Keratinocyte (primary cell): ENCODE measurements around the gene MYOZ2. TPM values are rescaled to one million over a fixed set of nuclear protein-coding genes. Genes with fewer than 3 reads are reported as not detected.

ENCODE experiments used
- DNase-seq: peaks from one replicate; pipeline ENCODE4 v3.0.0-alpha.2; 2011; ENCODE audit warnings: low read depth, missing footprints, low spot score
- FAIRE-seq: peaks from 2 replicates; lab custom pipeline; 2011; peaks lifted over from hg19 to GRCh38; lab: Jason Lieb, UNC
- H2AFZ ChIP-seq: 2 replicates; pipeline ENCODE4 v1.6.0; 2012; ENCODE audit warnings: low read length, control low read depth, inconsistent platforms; ENCODE audit not compliant: control insufficient read depth
- H3K27ac ChIP-seq: 2 replicates; pipeline ENCODE4 v1.5.1; 2011; ENCODE audit warnings: low read length; ENCODE audit not compliant: control insufficient read depth, insufficient read depth
- H3K27me3 ChIP-seq: 3 replicates; pipeline ENCODE4 v1.6.0; 2011; ENCODE audit warnings: low read length; ENCODE audit not compliant: control insufficient read depth, insufficient read depth; ENCODE audit errors: extremely low read depth
- H3K36me3 ChIP-seq, 2 experiments: 2 replicates in 1 of 2; 3 replicates in 1 of 2; pipeline ENCODE4 v1.5.1; 2011; ENCODE audit warnings: low read length in 2 of 2, mild to moderate bottlenecking in 1 of 2; ENCODE audit not compliant: control insufficient read depth in 2 of 2, insufficient read depth in 2 of 2; ENCODE audit errors: extremely low read depth in 1 of 2
- H3K4me1 ChIP-seq: 3 replicates; pipeline ENCODE4 v1.5.1; 2011; ENCODE audit warnings: low read length; ENCODE audit not compliant: control insufficient read depth, insufficient read depth; ENCODE audit errors: extremely low read depth
- H3K4me2 ChIP-seq: 3 replicates; pipeline ENCODE4 v1.6.0; 2011; ENCODE audit warnings: low read depth, low read length; ENCODE audit not compliant: control insufficient read depth, insufficient read depth; ENCODE audit errors: extremely low read depth
- H3K4me3 ChIP-seq, 3 experiments: fragments of 200-600 bp in 1 of 3; sonication (generic) in 1 of 3; 2 replicates in 2 of 3; 3 replicates in 1 of 3; pipeline ENCODE4 v1.5.1; 2011 to 2016; ENCODE audit warnings: low read length in 3 of 3, mild to moderate bottlenecking in 3 of 3, control low read depth in 2 of 3, inconsistent platforms in 1 of 3, low read depth in 1 of 3, mixed read lengths in 1 of 3, mixed run types in 1 of 3, moderate library complexity in 1 of 3; ENCODE audit not compliant: control insufficient read depth in 2 of 3, insufficient read depth in 2 of 3; ENCODE audit errors: extremely low read depth in 1 of 3
- H3K79me2 ChIP-seq: 2 replicates; pipeline ENCODE4 v1.6.0; 2012; ENCODE audit warnings: low read length; ENCODE audit not compliant: control insufficient read depth, insufficient read depth
- H3K9ac ChIP-seq: 3 replicates; pipeline ENCODE4 v1.6.0; 2011; ENCODE audit warnings: low read length; ENCODE audit not compliant: control insufficient read depth, insufficient read depth; ENCODE audit errors: extremely low read depth
- H3K9me1 ChIP-seq: 3 replicates; pipeline ENCODE4 v1.6.0; 2011; ENCODE audit warnings: low read length; ENCODE audit not compliant: control insufficient read depth, insufficient read depth; ENCODE audit errors: extremely low read depth
- H3K9me3 ChIP-seq: 2 replicates; pipeline ENCODE4 v1.5.1; 2012; ENCODE audit warnings: low read depth, low read length; ENCODE audit not compliant: control insufficient read depth
- H4K20me1 ChIP-seq: 3 replicates; pipeline ENCODE4 v1.6.0; 2011; ENCODE audit warnings: low read length; ENCODE audit not compliant: control insufficient read depth, insufficient read depth; ENCODE audit errors: extremely low read depth
- EZH2 ChIP-seq: IDR thresholded peaks from one replicate; pipeline ENCODE4 v1.6.1; 2012; ENCODE audit warnings: inconsistent platforms, mild to moderate bottlenecking, low read length, moderate library complexity
- dilution Hi-C: fragments of 300-500 bp; cut with MboI; formaldehyde crosslinking; loops from one replicate; pipeline ENCODE4 v1.7.0; 2020; ENCODE audit warnings: low sequenced_read_pairs; ENCODE audit not compliant: extremely low pct_ligation_motif_present
- polyA minus RNA-seq, 3 experiments: library from RNA; depleted of rRNA, polyadenylated mRNA; stranded (reverse); fragments of >200 nt; gene quantifications; 1 replicate in 1 of 3; 2 replicates in 1 of 3; 3 replicates in 1 of 3; pipeline ENCODE4 v1.2.3, GENCODE V29; 2011
- polyA plus RNA-seq, 5 experiments: library from polyadenylated mRNA; depleted of rRNA in 3 of 5; stranded (reverse) in 3 of 5; stranded (forward) in 1 of 5; unstranded in 1 of 5; fragments of >200 nt; gene quantifications; 1 replicate in 1 of 5; 2 replicates in 3 of 5; 3 replicates in 1 of 5; pipeline versions ENCODE4 v1.2.1 to v1.2.3, GENCODE V29; 2011 to 2012; ENCODE audit warnings: missing spikeins in 2 of 5, low read depth in 1 of 5, low replicate concordance in 1 of 5
- TF ChIP-seq, protein P1 (sequence below), 3 experiments: IDR thresholded peaks in 1 of 3; conservative IDR thresholded peaks in 1 of 3; optimal IDR thresholded peaks in 1 of 3; 2 replicates in 2 of 3; 3 replicates in 1 of 3; pipeline versions ENCODE3 to v1.5.1; 2011; ENCODE audit warnings: low read length in 3 of 3, mild to moderate bottlenecking in 3 of 3, moderate library complexity in 2 of 3, control low read depth in 1 of 3, inconsistent platforms in 1 of 3; ENCODE audit not compliant: insufficient read depth in 2 of 3; ENCODE audit errors: extremely low read depth in 1 of 3

The MYOZ2 gene
- polyA plus RNA-seq, result not detected in 3 replicates
- not detected for polyA plus RNA-seq (2011; ENCODE audit: low read depth)
- polyA plus RNA-seq (2011; cell fraction: cytosol; rRNA removed), result not detected in 2 replicates
- not detected in 2 replicates for polyA plus RNA-seq (2011; cell fraction: nucleus; rRNA removed)
- not detected in 2 replicates for polyA plus RNA-seq (2012; ENCODE audit: low replicate concordance)
- polyA minus RNA-seq, result not detected in 3 replicates
- polyA minus RNA-seq (2011; cell fraction: cytosol; rRNA and poly(A)+ RNA removed), result not detected
- polyA minus RNA-seq (2011; cell fraction: nucleus; rRNA and poly(A)+ RNA removed), result not detected in 2 replicates

DNA sequence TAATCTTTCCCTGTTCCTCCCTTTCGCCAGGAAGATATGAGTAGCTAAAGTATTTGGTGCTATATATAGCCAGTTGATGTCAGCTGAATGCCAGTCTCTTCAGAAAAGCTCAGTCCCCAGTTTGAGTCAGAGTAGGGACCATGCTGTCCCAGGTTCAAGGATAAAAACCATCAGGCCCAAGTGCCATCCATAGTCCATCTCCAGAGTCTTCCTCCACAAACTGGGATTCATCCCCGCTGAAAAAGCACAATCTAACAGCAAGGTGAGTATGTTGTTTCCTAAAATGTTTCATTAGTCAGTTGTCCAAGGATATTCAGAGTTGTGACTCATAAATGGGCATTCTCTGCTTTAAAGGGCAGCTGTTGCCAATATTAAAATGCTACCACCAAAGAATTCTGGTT lies at the start of gene MYOZ2:
Gene MYOZ2 (plus strand): TSS at position 112 of the 401 bp plus-strand sequence. CDS start 694 bp downstream, outside the sequence.
- FAIRE-seq, result no peak
- Histone ChIP-seq H3K27ac (no peak within 1 kb of the TSS), H3K9me1 (no peaks in the 10 kb centered on the region), H3K9ac (no peak within 1 kb of the TSS), H3K4me1 (peaks cover 8% of the 10 kb centered on the region), H3K4me2 (no peak within 1 kb of the TSS), H2AFZ (no peak within 1 kb of the TSS), H4K20me1 (no peaks in the 10 kb centered on the region), H3K79me2 (no peaks in the 10 kb centered on the region), H3K4me3 (no peak within 1 kb of the TSS), H3K9me3 (no peaks in the 10 kb centered on the region), H3K27me3 (no peaks in the 10 kb centered on the region), H3K36me3 (no peaks in the 10 kb centered on the region)
- no peak for TF ChIP-seq EZH2
- TF ChIP-seq, protein P1, sequence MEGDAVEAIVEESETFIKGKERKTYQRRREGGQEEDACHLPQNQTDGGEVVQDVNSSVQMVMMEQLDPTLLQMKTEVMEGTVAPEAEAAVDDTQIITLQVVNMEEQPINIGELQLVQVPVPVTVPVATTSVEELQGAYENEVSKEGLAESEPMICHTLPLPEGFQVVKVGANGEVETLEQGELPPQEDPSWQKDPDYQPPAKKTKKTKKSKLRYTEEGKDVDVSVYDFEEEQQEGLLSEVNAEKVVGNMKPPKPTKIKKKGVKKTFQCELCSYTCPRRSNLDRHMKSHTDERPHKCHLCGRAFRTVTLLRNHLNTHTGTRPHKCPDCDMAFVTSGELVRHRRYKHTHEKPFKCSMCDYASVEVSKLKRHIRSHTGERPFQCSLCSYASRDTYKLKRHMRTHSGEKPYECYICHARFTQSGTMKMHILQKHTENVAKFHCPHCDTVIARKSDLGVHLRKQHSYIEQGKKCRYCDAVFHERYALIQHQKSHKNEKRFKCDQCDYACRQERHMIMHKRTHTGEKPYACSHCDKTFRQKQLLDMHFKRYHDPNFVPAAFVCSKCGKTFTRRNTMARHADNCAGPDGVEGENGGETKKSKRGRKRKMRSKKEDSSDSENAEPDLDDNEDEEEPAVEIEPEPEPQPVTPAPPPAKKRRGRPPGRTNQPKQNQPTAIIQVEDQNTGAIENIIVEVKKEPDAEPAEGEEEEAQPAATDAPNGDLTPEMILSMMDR (optimal IDR thresholded peaks at IDR 0.05 in 1 of 3, IDR thresholded peaks at IDR 0.05 in 1 of 3, conservative IDR thresholded peaks at IDR 0.05 in 1 of 3; ENCODE audit: extremely low read depth in 1 of 3, insufficient read depth in 2 of 3, low read length in 3 of 3), result no peak
- DNase-seq, result no peak
- dilution Hi-C loops, result no loop called here

DNA sequence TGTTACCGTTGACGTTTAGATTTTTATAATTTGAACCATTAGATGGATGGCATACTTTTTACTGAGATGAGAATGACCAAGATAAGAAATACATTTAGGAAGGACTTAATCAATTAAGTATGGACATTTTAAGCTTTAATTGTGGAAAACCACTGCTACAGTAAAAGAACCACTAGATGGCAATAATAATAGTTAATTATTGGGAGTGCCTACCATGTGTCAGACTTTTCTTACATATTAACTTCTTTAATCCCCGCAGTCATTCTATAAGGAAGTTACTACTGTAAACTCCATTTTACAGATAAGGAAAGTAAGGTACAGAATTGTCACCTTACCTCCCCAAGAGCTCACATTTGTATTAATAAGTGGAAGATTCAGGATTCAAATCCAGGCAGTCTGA lies 48.5 kb upstream of the MYOZ2 start:
- Histone ChIP-seq H3K27ac (no peak overlapping the region), H2AFZ (peak overlapping the region; percentile 75), H3K27me3 (no peaks in the 10 kb centered on the region), H3K9ac (no peak overlapping the region), H3K9me3 (no peaks in the 10 kb centered on the region), H4K20me1 (no peaks in the 10 kb centered on the region), H3K4me3 (no peak overlapping the region), H3K79me2 (no peaks in the 10 kb centered on the region), H3K4me1 (peaks cover 7% of the 10 kb centered on the region), H3K4me2 (no peak overlapping the region), H3K9me1 (no peaks in the 10 kb centered on the region), H3K36me3 (no peaks in the 10 kb centered on the region)
- FAIRE-seq (peak; percentile 5), DNase-seq (no peak)
- no peak for TF ChIP-seq EZH2
- TF ChIP-seq, protein P1 (optimal IDR thresholded peaks at IDR 0.05 in 1 of 3, IDR thresholded peaks at IDR 0.05 in 1 of 3, conservative IDR thresholded peaks at IDR 0.05 in 1 of 3; ENCODE audit: extremely low read depth in 1 of 3, insufficient read depth in 2 of 3, low read length in 3 of 3), result peak in 1 of 3 experiments; percentile 13
- dilution Hi-C loops, result no loop called here
